HG03469 (cell line): Measurements from ENCODE around the gene ITPRIP.

Source experiments
- ATAC-seq: cut with Tn5 transposase; IDR thresholded peaks from one replicate; pipeline ENCODE4 v1.9.1; 2021; ENCODE audit warnings: mild to moderate bottlenecking, moderate library complexity, moderate number of reproducible peaks; ENCODE audit not compliant: unreplicated experiment

Gene ITPRIP

DNA sequence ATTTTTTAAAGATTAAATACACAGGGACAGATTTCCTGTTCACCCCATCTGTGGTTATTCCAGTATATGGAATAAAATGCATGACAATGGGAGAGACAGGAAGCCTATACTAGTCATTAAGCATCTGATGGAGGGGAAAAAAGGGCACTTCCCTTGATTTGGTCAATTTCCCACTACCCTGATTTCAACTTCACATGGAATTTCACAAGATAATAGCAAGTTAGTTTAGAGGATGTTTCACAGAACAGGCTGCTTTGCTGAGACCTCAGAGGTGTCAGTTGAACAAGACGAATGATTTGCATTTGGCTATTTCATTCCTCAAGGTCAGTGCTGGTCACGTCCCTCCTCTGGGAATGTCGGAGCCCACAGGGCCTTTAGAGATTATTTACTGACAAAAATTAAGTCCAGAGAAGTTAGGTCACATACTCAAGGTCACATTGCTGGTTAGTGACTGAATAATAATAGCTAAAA is 4.7 kb upstream of the ITPRIP start:
- no peak for ATAC-seq

DNA sequence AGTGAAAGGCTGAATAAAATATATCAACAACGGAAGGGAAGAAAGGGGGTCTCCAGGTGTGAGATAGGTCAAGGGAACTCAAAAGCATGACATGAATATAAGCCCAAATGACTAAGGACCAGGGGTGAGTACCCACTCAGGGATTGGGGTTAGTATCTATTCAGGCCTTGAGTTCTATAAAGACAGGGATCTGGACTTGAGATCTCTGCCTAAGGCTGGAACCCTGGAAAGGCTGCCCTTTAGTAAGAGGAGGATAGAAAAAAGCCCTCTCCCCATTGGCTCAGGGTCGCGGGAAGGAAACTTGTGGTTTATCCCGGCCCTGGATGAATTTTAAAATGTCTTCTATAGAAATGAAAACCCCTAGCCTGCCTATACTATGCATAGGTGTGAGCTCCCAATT is 2.4 kb upstream of the ITPRIP start:
- no peak for ATAC-seq

DNA sequence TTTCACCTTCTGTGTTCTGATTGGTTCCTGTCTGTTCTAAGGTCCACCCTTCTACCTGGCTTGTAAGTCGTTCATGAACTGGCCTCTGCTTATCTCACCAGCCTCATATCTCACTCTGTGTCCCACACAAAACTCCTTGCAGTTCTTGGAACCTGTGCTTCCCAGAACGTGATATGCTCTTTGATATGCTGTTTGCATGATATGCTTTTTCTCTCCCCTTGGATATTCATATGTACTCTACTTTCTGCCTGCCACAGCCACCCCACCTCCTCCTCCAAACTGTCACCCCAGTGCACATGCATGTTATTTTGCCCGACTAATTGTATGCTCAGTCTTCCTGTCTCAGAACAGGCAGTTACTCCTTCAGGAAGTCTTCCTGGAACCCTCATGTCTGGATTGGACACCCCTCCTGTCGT is 1.9 kb upstream of the ITPRIP start:
- ATAC-seq: no peak

DNA sequence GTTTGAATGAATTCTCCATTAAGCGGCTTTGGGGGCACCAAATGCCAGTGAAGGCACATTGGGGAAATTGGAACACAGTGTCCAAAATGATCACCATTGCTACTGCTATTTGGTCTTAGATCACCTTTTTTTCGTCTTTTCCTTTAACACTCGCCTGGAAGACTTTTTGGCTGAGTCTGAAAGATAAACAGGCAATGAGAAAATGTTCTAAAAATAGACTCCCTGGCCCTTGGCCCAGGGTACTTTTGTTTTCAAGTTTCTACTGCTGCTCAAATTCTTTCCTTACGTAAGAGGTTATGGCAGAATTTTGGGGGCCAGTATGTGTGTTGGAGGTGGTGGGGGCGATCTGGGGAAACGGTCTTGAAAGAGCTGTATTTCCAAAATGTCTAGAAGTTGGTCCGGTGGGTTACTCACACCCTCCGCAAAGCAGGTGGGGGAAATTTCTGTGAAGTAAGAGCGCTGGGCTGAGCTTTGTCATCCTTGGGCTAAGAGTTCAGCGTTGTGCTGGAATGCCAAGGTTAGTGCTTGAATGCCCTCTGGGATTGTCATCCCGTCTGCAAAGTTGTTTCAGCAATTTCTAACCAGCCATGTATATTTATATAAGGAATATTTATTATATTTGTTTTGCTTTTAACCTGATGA is 1.3 kb upstream of the ITPRIP start:
- ATAC-seq: no peak

DNA sequence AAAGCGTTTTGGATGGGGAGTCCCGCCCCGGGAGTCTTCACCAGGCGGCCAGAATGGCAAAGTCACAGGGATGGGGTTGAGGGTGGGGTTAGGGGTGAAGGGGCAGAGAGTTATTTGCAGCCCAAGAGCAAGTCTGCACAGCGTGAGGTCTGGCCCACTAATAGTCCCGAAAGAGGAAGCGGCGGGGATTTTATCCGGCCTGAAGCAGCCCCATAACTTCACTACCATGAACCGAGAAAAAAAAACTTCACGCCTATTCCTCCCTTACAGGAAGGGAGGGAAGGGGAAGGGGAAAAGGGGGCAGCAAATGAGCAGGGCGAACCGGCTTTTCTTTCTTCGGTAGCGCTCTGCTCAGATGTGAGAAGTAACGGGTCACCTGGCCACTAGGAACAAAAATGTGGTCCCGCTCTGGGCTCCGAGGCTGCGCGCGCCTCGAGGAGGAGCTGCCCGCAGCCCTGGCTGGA is 712 bp downstream of the ITPRIP start:
- ATAC-seq: peak; percentile 21

DNA sequence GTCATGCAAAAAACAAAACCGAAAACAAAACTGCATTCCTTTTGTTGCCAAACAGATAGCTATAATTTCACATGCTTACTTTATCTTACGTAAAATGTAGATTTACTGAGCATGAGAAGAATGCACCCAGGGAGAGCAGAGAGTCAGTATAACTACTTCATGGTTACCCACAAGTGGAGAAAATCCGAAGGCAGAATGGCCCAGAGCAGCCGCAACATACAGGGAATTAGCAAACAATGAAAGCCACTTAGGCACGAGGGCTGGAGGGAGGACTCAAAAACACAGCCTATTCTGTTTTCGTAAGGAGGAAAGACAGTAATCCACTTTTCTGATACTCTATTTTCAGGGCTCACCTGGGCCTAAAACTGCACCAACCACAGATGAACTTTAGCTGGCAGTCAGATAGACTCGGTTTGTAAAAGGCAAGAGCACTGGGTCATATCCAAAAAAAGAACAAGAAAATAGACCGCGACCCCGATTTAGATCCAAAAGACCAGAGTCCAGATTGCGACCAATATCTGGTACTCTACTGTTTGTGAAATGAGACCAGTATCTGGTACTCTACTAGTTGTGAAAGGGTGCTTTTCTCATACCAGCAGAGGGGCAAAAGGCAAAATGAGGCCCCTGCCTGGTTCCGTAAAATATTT is 1.3 kb downstream of the ITPRIP start:
- no peak for ATAC-seq

DNA sequence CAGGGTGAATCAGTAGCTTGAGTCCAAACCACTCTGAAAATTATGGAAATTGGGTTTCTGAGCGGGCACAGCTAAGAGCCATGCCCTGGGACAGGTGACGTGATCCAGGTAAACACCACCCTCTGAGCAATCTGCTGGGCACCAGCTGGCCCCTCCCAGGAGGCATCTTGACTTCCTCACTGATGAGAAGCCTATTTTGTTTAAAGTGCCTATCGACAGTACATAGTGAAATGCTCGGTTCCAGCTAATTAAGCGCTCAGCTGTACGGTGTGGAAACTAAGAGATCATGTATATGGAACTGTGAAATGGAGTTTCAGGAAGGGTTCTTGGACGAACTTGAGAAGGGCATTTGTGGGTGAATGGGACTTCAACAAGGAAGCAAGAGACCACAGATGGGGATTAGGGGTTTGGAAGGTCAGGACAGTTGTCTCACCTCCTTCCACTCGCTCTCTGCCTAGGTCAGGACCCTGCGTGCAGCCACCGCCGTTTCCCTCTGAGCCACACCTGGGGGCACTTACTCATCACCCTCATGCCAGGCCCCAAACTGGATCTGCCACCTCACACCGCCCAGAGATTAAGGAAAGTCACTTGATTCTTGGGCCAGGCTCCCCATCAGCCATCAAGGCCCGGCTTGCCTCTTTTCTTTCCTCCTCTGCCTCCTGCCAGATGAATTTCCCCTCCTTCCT is 3.2 kb downstream of the ITPRIP start:
- no peak for ATAC-seq

DNA sequence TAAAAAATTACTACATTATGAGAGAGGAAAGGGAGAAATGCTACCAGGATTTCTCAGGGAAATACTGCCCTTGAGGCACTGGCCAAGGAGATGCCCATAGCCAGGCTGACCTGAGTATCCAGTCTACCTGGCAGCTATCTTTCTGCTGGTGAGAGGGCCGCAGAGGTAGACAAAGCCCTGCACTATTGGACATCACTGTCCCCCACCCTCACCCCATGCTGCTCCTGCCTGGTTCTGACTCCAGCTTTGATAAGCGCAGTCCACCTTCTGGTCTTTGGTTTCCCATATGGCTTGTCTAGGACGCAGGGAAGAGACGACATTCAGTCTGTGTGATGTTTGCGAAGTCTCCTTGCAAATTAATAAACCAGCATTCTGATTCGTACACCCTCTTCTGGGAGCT is 3.7 kb downstream of the ITPRIP start:
- ATAC-seq: no peak

DNA sequence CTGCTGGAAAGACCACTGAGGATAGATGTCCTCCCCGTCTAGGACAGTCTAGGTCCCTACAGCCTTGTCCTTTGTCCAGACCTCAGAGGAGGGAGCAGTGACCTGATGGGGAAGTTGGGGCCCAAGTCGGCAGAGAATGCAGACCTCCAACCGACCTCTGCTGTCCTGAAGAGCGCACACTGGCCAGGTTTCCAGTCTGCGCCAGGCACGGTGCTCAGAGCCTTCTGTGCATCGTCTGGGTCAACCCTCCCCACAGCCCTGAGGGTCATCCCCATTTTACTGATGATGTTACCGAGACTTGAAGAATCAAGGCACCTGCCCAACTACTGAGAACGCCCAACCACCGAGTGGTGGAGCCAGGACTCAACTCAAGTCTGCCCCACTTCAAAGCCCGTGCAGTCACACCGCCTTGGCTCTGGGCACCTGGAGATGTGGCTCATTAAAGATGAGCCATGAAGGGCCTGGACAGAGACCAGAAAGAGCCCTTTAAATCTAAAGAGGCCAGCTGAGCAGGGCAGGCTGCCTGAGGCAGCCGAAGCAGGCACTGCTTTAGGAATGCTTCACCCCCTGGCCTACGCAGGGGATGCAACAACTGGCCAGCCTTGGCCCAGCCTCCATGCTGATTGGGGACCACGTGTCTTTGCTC is 4.4 kb downstream of the ITPRIP start:
- no peak for ATAC-seq

DNA sequence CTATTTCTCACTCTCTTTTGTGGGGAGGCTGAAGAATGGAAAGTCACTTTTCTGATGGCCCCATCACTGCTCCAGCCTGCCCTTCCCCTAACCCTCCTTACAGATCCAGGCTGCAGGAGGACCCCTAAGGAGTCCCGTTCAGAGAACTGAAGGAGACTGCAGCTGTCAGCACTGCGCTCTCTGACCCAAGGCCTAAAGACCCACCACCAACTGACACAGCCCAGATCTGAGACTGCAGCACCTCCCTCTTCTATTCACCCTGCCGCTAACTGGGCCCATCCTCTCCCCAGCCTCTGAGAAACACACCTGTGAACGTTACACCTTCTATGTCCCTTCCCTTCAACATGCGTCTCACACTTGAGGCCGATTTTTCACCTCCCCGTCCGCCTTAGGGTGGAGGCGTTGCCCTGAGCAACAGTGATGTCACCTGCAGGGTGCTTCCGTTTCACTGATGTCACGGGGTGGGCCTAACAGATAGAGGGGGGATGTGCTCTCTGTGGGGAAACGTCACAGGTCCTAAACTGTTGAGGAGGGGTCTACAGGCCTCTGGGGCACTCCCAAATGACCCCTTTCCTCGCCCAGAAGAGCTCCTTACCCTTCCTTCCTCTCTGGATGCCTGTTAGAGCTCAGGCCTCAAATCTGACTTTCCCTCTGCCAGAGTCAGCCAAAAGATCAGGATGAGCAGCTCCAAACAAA is 5.1 kb downstream of the ITPRIP start:
- ATAC-seq: no peak

DNA sequence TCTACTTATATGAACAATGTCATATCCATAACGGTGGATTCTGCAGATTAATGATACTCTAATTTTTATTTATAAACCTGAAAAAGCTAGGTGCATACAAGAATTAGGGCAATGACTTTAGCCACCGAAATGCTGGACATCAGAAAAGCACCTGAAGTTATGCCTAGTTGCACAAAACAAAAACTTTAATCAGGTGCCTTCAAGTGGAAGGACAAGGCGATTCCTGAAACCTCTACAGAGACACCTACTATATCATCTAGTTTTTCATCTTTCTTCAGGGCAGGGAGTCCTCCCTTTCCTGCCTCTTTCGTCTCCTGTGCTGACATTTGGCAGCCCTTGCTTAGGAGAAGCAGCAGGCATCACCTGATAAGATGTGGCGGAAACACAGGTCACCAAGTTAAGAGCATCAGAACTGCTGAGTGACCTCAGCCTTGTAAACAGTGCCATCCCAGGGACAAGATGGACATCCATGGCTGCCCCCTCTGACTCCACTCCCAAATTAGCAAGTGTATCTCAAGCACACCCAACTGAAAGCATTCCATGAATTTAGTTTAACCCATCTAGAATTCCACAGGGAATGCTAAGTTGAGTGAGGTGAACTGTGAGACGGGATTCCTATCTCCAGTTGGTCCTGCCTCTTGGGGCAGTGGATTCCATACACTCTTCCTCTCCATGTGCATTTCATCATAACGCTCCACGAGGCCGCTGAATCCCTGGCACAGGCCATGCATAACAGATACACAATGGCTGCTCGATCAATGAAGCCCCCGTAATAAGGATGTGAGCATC is 5.8 kb downstream of the ITPRIP start:
- no peak for ATAC-seq

DNA sequence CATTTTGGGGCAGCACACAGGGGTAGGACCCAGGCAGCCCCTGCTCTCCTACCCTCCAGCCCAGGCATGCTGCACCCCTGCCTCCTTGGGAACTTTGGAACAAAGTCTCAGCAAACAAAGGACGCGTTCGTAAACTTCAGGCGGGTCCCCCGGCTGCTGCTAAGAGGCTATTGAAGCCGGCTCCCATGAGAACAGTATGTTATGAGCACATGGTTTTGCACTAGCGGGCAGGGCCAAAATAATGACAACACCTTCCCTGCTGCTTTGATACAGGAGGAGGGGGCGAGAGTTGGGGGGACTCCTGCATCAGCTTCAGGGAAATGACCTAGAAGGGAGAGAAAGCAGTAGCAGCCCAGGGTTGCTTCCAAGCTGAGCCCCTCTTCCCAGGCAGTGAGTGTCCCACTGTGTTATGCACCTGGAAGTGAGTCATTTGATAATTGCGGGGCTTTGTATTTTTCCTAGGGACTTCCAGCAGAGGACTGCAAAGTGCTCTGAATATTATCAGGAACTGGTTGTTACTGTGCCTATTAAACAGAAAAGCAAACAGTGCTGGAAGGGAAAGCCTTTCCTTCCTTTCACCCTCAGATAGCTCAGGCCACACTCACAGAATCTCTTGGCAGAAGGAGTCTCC is 6.9 kb downstream of the ITPRIP start:
- no peak for ATAC-seq

DNA sequence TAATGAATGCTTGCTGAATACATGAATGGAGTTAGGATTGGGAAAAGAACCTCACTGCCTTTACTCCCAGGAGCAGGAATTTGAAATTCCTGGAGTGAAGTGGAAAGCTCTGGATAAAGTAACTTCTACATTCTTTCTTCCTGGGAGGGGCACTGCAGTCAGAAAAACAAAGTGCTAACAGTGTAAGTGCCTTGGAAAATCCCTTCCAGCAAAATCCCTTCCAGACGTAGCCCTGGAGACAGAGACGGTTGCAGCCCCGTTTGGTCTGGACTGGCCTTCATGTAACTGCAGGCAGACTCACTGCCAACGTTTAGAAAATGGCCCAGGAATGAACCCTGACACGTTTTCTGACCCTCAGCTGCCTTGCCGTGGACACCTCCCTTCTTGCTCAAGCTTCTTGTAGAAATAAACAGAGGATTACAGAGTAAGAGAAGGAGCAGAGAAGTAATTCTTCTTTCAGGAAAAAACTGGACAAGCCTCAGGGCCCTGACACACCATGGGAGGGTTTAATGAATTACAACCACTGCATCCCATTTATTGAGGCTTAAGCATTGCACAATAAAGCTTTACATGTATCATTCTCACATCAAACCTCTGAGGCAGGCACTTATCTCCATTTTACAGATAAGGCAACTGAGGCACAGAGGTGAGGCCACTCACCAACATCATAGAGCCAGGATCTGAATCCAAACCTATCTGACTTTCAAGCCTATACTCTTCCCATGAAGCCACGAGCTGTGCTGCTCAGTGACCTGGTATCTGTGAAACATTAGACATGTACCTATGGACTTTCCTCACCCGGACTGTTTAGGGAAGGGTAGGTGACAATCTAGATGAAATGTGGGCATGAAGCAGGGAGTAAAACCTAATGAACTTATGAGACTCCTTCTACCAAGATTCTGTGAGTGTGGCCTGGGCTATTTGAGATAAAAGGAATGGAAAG is 7.8 kb downstream of the ITPRIP start:
- ATAC-seq: no peak

DNA sequence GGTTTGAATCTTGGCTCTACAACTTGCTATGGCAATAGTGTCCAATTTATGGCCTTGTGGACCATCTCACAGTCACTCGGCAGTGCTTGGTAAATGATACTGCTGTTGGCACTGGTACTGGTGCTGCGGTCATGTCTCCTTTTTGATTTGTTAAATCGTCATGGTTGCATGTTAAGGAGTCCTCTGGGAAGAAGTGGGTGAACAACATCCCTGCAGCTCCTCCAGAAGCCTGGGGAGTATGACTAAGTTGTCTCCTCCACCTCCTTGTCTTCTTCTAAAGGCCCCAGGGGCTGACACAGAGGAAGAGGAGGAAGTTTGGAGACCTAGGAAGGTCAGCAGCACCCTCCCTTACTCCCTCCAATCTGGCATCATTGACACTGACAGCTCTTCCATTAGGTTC is 8.5 kb downstream of the ITPRIP start:
- ATAC-seq: no peak

DNA sequence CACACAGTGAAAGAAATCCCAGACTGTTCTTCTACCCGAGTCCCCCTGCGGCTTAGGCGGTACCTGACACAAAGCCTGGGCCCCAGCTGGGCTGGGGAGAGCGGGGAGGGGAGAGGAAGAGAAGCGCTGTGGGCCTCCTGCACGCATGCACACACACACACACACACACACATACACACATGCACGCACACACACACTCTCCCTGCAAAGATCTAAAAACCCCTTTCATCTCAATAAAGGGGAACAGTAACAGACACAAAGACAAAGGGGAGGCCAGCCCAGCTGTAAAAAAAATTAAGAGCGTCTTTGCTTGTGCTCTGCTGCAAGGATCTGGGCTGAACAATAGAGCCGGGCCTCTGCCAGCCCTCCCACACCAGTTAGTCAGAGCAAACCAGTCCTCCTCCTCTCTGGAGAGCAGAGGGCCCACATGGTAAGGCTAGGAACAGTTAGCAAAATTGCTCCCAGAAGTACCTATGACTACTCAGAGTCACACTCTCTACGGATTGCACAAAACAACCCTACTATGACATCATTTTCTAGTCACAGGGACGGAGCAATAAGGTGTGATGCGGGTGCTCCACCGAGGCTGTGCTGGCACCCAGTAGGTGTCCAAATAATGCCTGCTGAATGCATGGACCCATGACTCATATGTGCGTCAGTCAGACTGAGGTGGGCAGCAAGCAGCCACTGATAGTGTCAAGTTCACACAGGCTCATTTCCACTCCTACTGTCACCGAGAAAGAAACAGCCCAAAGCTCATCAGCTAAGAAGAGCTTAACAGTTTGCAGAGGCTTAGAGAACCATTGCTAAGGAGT is 9.2 kb downstream of the ITPRIP start:
- ATAC-seq: peak; percentile 51

DNA sequence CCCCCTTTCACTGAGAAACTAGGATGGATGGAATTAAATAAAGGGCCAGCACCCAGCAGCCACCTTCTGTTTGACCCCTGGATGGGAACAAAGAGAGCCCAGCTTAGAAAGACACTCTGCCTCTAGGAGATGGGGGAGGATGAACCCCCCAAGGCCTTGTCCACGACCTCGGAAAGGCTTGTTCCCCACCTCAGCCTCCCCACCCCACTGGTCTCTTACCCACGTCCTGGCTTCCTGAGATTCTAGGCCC is 9.7 kb downstream of the ITPRIP start:
- no peak for ATAC-seq

DNA sequence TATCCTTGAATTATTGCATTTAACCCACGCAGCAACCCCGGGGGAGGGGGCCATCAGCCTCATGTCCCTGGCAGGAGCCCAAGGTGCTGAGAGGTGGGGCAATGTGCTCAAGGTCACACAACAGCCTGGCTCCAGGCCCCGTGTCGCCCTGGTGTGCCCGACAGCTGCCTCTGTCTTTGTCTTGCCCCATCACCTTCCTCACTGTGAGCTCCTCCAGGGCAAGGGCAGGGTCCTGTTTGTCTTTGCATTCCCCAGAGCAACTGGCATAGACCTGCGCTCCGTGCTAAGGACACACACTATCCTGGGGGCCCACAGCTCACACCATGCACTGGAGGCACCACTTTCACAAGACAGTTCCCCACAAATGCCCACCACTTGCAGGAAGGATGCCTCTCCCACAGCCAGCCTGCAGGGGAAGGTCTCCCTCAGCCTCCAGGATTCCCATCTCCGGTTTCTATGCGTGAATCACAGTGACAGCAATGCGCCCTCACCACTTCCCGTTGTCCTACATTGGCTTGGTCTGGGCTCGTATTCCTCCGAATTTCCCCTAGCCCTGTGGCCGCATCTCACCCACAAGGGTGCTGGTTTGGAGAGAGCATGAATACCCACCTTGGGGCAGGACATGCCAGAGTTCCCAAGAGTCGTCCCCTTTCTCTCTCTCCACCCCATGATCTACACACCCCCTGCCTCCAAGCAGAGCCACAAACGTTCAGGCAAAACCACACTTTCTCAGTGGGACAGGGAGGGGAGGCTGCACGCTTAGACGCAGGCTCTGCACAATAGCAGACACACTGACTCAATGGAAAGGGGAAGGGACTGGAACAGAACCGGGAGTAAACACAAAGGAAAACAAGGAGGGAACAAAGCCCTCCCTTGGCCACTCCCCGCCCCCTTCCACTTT is 10.3 kb downstream of the ITPRIP start:
- no peak for ATAC-seq
